ENCODE results near the gene NCAPD3. TPM values are rescaled to one million over a fixed set of nuclear protein-coding genes. Genes with fewer than 3 reads are reported as not detected.

NCAPD3 gene
- total RNA-seq, 3 donors from 2014 or later (not counting 1 experiment from before 2014, with no cell fraction given) = 27.6 to 33.6 (median 31.2) TPM

- H3K4me3 ChIP-seq (ENCODE audit: low read length) = no peak overlapping the region
- intact Hi-C loops (cut with micrococcal nuclease) = no loop called here
- H3K36me3 Mint-ChIP-seq = peaks cover 8% of the 10 kb centered on the region
- H3K9me3 ChIP-seq (ENCODE audit: control insufficient read depth, insufficient read depth, low read length) = no peaks in the 10 kb centered on the region
- ATAC-seq (no peak), DNase-seq (no peak)
- no peaks in the 10 kb centered on the region for H3K27me3 Mint-ChIP-seq (ENCODE audit: low read depth in 2 of 2)
- no peaks in the 10 kb centered on the region for H3K4me1 ChIP-seq (ENCODE audit: control insufficient read depth, insufficient read depth, low read length)
- H3K4me1 Mint-ChIP-seq = no peaks in the 10 kb centered on the region
- no peak overlapping the region for H3K27ac ChIP-seq (ENCODE audit: low read length)
- no peak overlapping the region for H3K27ac Mint-ChIP-seq
- no peaks in the 10 kb centered on the region for H3K27me3 ChIP-seq (ENCODE audit: control insufficient read depth, insufficient read depth, low read length)
- WGBS (ENCODE audit: insufficient coverage) = 96% methylated on average over 10 of the region's 11 CpGs
- peaks cover 49% of the 10 kb centered on the region for H3K36me3 ChIP-seq (ENCODE audit: control insufficient read depth, insufficient read depth, low read length)
- no peak for TF ChIP-seq CTCF (IDR thresholded peaks at IDR 0.05)
- no peaks in the 10 kb centered on the region for H3K9me3 Mint-ChIP-seq
- H3K4me3 Mint-ChIP-seq = no peak overlapping the region
Observed at GRCh38 chr11:134154441-134154840, 69.3 kb downstream of the NCAPD3 start.

- no peaks in the 10 kb centered on the region for H3K4me1 ChIP-seq (ENCODE audit: control insufficient read depth, insufficient read depth, low read length)
- H3K9me3 ChIP-seq (ENCODE audit: control insufficient read depth, insufficient read depth, low read length) = no peaks in the 10 kb centered on the region
- H3K27ac Mint-ChIP-seq = no peak overlapping the region
- H3K27ac ChIP-seq (ENCODE audit: low read length) = no peak overlapping the region
- DNase-seq (no peak), ATAC-seq (no peak)
- TF ChIP-seq CTCF (IDR thresholded peaks at IDR 0.05) = no peak
- no peak overlapping the region for H3K4me3 Mint-ChIP-seq
- no peak overlapping the region for H3K4me3 ChIP-seq (ENCODE audit: low read length)
- H3K27me3 ChIP-seq (ENCODE audit: control insufficient read depth, insufficient read depth, low read length) = no peaks in the 10 kb centered on the region
- WGBS (ENCODE audit: insufficient coverage) = 98% methylated on average over 30 of the region's 30 CpGs
- H3K36me3 Mint-ChIP-seq = no peaks in the 10 kb centered on the region
- peaks cover 38% of the 10 kb centered on the region for H3K36me3 ChIP-seq (ENCODE audit: control insufficient read depth, insufficient read depth, low read length)
- H3K27me3 Mint-ChIP-seq (ENCODE audit: low read depth in 2 of 2) = no peaks in the 10 kb centered on the region
- H3K9me3 Mint-ChIP-seq = no peaks in the 10 kb centered on the region
- no peaks in the 10 kb centered on the region for H3K4me1 Mint-ChIP-seq
- intact Hi-C loops (cut with micrococcal nuclease) = no loop called here
Observed at GRCh38 chr11:134153147-134153905, 70.4 kb downstream of the NCAPD3 start.

GRCh38 chr11:134152696-134153095 is 71.1 kb downstream of the NCAPD3 start:
- no peaks in the 10 kb centered on the region for H3K27me3 ChIP-seq (ENCODE audit: control insufficient read depth, insufficient read depth, low read length)
- Mint-ChIP-seq H3K4me1 (no peaks in the 10 kb centered on the region), H3K27ac (no peak overlapping the region), H3K9me3 (no peaks in the 10 kb centered on the region), H3K4me3 (no peak overlapping the region), H3K36me3 (no peaks in the 10 kb centered on the region), H3K27me3 (ENCODE audit: low read depth in 2 of 2) (no peaks in the 10 kb centered on the region)
- 96% methylated on average over 9 of the region's 9 CpGs for WGBS (ENCODE audit: insufficient coverage)
- intact Hi-C loops (cut with micrococcal nuclease) = no loop called here
- no peak for TF ChIP-seq CTCF (IDR thresholded peaks at IDR 0.05)
- DNase-seq (no peak), ATAC-seq (no peak)
- no peaks in the 10 kb centered on the region for H3K4me1 ChIP-seq (ENCODE audit: control insufficient read depth, insufficient read depth, low read length)
- H3K36me3 ChIP-seq (ENCODE audit: control insufficient read depth, insufficient read depth, low read length) = peaks cover 33% of the 10 kb centered on the region
- no peak overlapping the region for H3K4me3 ChIP-seq (ENCODE audit: low read length)
- no peak overlapping the region for H3K27ac ChIP-seq (ENCODE audit: low read length)
- no peaks in the 10 kb centered on the region for H3K9me3 ChIP-seq (ENCODE audit: control insufficient read depth, insufficient read depth, low read length)
